ENCODE results near the gene ASB1. TPM values are rescaled to one million over a fixed set of nuclear protein-coding genes. Genes with fewer than 3 reads are reported as not detected.
A peak's percentile ranks its signal among the peaks of the same experiment; 100 is the strongest.

Gene ASB1
- total and polyA plus RNA-seq, 2 of the 13 experiments (the other 11 are each of a cell fraction or from before 2014, with no cell fraction given), result 48.6 to 49.2 TPM

- TF ChIP-seq MAFK (conservative IDR thresholded peaks at IDR 0.05 in 1 of 2, IDR thresholded peaks at IDR 0.05 in 1 of 2; ENCODE audit: low read length in 2 of 2), result no peak
- no peak for TF ChIP-seq NFIB (CRISPR knock-in tag; IDR thresholded peaks at IDR 0.05; ENCODE audit: borderline replicate concordance)
- no peak for TF ChIP-seq KLF9 (CRISPR knock-in tag; IDR thresholded peaks at IDR 0.05; ENCODE audit: low read depth)
- peak; percentile 45; the same call in 1 of the 2 replicates for TF ChIP-seq UBTF (CRISPR knock-in tag; IDR thresholded peaks at IDR 0.05)
- TF ChIP-seq BHLHE40 (IDR thresholded peaks at IDR 0.05; ENCODE audit: low read length), result peak; percentile 55
- peak; percentile 73; the same call in 1 of the 2 replicates for TF ChIP-seq KDM4B (CRISPR knock-in tag; IDR thresholded peaks at IDR 0.05)
- no peak for TF ChIP-seq HNF1A (IDR thresholded peaks at IDR 0.05; ENCODE audit: low read depth)
- 0 out of 2 replicates have a peak, but pooled peaks have one; percentile 57 for TF ChIP-seq HNF1A (CRISPR knock-in tag; IDR thresholded peaks at IDR 0.05; ENCODE audit: borderline replicate concordance)
- TF ChIP-seq ZFP62 (CRISPR knock-in tag; IDR thresholded peaks at IDR 0.05), result no peak
- no peak for TF ChIP-seq PRDM4 (CRISPR knock-in tag; IDR thresholded peaks at IDR 0.05; ENCODE audit: borderline replicate concordance)
- peak; percentile 26; the same call in 1 of the 2 replicates for TF ChIP-seq ZBTB7B (CRISPR knock-in tag; IDR thresholded peaks at IDR 0.05)
- no peak; the same call in 1 of the 2 replicates for TF ChIP-seq ZNF101 (CRISPR knock-in tag; IDR thresholded peaks at IDR 0.05; ENCODE audit: borderline replicate concordance, low read depth)
- TF ChIP-seq ZNF33B (CRISPR knock-in tag; IDR thresholded peaks at IDR 0.05), result no peak
- TF ChIP-seq ZNF34 (CRISPR knock-in tag; IDR thresholded peaks at IDR 0.05; ENCODE audit: borderline replicate concordance), result no peak
- TF ChIP-seq SYNCRIP (IDR thresholded peaks at IDR 0.05; ENCODE audit: insufficient read depth, low read depth, low read length), result no peak
- no peak for TF ChIP-seq KMT2B (CRISPR knock-in tag; IDR thresholded peaks at IDR 0.05)
- TF ChIP-seq ZNF230 (CRISPR knock-in tag; IDR thresholded peaks at IDR 0.05), result 0 out of 2 replicates have a peak, but pooled peaks have one; percentile 38
- no peak for TF ChIP-seq NCOA1 (CRISPR knock-in tag; IDR thresholded peaks at IDR 0.05)
- peak; percentile 55; the same call in 1 of the 2 replicates for TF ChIP-seq RCOR2 (CRISPR knock-in tag; IDR thresholded peaks at IDR 0.05)
These were observed 30.5 kb downstream of the ASB1 start (continued) for GRCh38 chr2:238456970-238457926.

Data from HepG2 (cell line).